ENCODE data around the gene COL23A1.

The COL23A1 gene

DNA sequence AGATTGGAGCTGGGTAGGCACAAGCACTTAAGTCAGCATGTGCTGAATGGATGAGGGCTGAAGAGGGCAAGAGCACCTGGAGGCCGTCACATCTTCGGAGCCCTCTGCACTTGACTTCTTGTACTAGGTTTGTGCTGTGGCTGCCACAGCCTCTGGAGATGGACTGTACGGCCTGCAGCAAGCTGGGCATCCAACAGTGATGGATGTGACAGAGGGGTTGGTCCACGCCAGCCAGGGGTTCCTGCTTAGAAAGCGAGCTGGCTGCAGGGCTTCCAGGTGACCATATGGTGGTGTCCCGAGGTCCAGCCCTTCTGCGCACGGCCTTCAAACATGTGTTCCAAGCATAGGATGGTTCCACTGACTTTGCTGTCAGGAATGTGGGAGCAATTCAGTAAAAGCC lies 292.4 kb downstream of the COL23A1 start:
- no peaks in the 10 kb centered on the region for H3K4me1 ChIP-seq (ENCODE audit: control insufficient read depth, insufficient read depth, low read length)
- no peaks in the 10 kb centered on the region for H3K9me3 ChIP-seq (ENCODE audit: control insufficient read depth, insufficient read depth, low read depth, low read length)
- H3K36me3 ChIP-seq (ENCODE audit: control insufficient read depth in 2 of 2, insufficient read depth in 1 of 2, low read length in 2 of 2): no peaks in the 10 kb centered on the region
- TF ChIP-seq, protein P1, sequence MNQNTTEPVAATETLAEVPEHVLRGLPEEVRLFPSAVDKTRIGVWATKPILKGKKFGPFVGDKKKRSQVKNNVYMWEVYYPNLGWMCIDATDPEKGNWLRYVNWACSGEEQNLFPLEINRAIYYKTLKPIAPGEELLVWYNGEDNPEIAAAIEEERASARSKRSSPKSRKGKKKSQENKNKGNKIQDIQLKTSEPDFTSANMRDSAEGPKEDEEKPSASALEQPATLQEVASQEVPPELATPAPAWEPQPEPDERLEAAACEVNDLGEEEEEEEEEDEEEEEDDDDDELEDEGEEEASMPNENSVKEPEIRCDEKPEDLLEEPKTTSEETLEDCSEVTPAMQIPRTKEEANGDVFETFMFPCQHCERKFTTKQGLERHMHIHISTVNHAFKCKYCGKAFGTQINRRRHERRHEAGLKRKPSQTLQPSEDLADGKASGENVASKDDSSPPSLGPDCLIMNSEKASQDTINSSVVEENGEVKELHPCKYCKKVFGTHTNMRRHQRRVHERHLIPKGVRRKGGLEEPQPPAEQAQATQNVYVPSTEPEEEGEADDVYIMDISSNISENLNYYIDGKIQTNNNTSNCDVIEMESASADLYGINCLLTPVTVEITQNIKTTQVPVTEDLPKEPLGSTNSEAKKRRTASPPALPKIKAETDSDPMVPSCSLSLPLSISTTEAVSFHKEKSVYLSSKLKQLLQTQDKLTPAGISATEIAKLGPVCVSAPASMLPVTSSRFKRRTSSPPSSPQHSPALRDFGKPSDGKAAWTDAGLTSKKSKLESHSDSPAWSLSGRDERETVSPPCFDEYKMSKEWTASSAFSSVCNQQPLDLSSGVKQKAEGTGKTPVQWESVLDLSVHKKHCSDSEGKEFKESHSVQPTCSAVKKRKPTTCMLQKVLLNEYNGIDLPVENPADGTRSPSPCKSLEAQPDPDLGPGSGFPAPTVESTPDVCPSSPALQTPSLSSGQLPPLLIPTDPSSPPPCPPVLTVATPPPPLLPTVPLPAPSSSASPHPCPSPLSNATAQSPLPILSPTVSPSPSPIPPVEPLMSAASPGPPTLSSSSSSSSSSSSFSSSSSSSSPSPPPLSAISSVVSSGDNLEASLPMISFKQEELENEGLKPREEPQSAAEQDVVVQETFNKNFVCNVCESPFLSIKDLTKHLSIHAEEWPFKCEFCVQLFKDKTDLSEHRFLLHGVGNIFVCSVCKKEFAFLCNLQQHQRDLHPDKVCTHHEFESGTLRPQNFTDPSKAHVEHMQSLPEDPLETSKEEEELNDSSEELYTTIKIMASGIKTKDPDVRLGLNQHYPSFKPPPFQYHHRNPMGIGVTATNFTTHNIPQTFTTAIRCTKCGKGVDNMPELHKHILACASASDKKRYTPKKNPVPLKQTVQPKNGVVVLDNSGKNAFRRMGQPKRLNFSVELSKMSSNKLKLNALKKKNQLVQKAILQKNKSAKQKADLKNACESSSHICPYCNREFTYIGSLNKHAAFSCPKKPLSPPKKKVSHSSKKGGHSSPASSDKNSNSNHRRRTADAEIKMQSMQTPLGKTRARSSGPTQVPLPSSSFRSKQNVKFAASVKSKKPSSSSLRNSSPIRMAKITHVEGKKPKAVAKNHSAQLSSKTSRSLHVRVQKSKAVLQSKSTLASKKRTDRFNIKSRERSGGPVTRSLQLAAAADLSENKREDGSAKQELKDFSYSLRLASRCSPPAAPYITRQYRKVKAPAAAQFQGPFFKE (tag by site-specific recombination; IDR thresholded peaks at IDR 0.05; ENCODE audit: borderline replicate concordance): no peak
- TF ChIP-seq ZNF670 (tag by site-specific recombination; IDR thresholded peaks at IDR 0.05; ENCODE audit: low read depth): no peak
- no peak overlapping the region for H3K4me3 ChIP-seq (ENCODE audit: low read depth, low read length)
- H3K27ac ChIP-seq (ENCODE audit: extremely low read depth, low read depth, low read length): no peak overlapping the region
- POLR2A ChIA-PET: no interaction called here
- CTCF ChIA-PET: interaction anchor here (1.6 kb wide), 1 partner anchor 14 kb away, joined by 4 read pairs; no protein-coding TSS in a partner anchor

- Histone ChIP-seq H3K4me1 (ENCODE audit: control insufficient read depth, insufficient read depth, low read length) (no peaks in the 10 kb centered on the region), H3K9me3 (ENCODE audit: control insufficient read depth, insufficient read depth, low read depth, low read length) (no peaks in the 10 kb centered on the region), H3K4me3 (ENCODE audit: low read depth, low read length) (no peak overlapping the region), H3K27ac (ENCODE audit: extremely low read depth, low read depth, low read length) (no peak overlapping the region), H3K36me3 (ENCODE audit: control insufficient read depth in 2 of 2, insufficient read depth in 1 of 2, low read length in 2 of 2) (no peaks in the 10 kb centered on the region)
- ChIA-PET POLR2A (no interaction called here), CTCF (interaction anchor here (0.6 to 1.2 kb wide), 2 partner anchors 15 to 110 kb away, joined by 3 to 4 read pairs; no protein-coding TSS in a partner anchor)
- no peak for TF ChIP-seq ZNF830 (tag by site-specific recombination; IDR thresholded peaks at IDR 0.05; ENCODE audit: low read depth)
- TF ChIP-seq HOXA7 (CRISPR knock-in tag; IDR thresholded peaks at IDR 0.05; ENCODE audit: borderline replicate concordance): no peak
- no peak for TF ChIP-seq ZNF626 (tag by site-specific recombination; IDR thresholded peaks at IDR 0.05)
- no peak for TF ChIP-seq ZBTB26 (tag by site-specific recombination; optimal IDR thresholded peaks at IDR 0.05)
- TF ChIP-seq ZNF366 (tag by site-specific recombination; conservative IDR thresholded peaks at IDR 0.05): no peak
- TF ChIP-seq ZNF221 (tag by site-specific recombination; IDR thresholded peaks at IDR 0.05; ENCODE audit: borderline replicate concordance): no peak
- TF ChIP-seq BCL11B (tag by site-specific recombination; IDR thresholded peaks at IDR 0.05; ENCODE audit: low read depth): no peak
- no peak for TF ChIP-seq REST (tag by site-specific recombination; IDR thresholded peaks at IDR 0.05)
- no peak for TF ChIP-seq ZNF585B (tag by site-specific recombination; IDR thresholded peaks at IDR 0.05)
- no peak for TF ChIP-seq ZSCAN23 (tag by site-specific recombination; IDR thresholded peaks at IDR 0.05)
- TF ChIP-seq, protein P2, sequence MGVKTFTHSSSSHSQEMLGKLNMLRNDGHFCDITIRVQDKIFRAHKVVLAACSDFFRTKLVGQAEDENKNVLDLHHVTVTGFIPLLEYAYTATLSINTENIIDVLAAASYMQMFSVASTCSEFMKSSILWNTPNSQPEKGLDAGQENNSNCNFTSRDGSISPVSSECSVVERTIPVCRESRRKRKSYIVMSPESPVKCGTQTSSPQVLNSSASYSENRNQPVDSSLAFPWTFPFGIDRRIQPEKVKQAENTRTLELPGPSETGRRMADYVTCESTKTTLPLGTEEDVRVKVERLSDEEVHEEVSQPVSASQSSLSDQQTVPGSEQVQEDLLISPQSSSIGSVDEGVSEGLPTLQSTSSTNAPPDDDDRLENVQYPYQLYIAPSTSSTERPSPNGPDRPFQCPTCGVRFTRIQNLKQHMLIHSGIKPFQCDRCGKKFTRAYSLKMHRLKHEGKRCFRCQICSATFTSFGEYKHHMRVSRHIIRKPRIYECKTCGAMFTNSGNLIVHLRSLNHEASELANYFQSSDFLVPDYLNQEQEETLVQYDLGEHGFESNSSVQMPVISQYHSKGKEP (tag by site-specific recombination; IDR thresholded peaks at IDR 0.05): no peak
- TF ChIP-seq ZNF416 (tag by site-specific recombination; IDR thresholded peaks at IDR 0.05): no peak
- TF ChIP-seq ZNF174 (tag by site-specific recombination; IDR thresholded peaks at IDR 0.05): no peak
- TF ChIP-seq, protein P3, sequence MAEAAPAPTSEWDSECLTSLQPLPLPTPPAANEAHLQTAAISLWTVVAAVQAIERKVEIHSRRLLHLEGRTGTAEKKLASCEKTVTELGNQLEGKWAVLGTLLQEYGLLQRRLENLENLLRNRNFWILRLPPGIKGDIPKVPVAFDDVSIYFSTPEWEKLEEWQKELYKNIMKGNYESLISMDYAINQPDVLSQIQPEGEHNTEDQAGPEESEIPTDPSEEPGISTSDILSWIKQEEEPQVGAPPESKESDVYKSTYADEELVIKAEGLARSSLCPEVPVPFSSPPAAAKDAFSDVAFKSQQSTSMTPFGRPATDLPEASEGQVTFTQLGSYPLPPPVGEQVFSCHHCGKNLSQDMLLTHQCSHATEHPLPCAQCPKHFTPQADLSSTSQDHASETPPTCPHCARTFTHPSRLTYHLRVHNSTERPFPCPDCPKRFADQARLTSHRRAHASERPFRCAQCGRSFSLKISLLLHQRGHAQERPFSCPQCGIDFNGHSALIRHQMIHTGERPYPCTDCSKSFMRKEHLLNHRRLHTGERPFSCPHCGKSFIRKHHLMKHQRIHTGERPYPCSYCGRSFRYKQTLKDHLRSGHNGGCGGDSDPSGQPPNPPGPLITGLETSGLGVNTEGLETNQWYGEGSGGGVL (tag by site-specific recombination; IDR thresholded peaks at IDR 0.05): no peak
- TF ChIP-seq ZBTB1 (tag by site-specific recombination; IDR thresholded peaks at IDR 0.05): no peak
- TF ChIP-seq ZNF37A (tag by site-specific recombination; IDR thresholded peaks at IDR 0.05): no peak
- no peak for TF ChIP-seq ZNF664 (tag by site-specific recombination; IDR thresholded peaks at IDR 0.05)
- TF ChIP-seq MYNN (tag by site-specific recombination; IDR thresholded peaks at IDR 0.05; ENCODE audit: borderline replicate concordance): no peak
These were observed 294.1 kb downstream of the COL23A1 start for GRCh38 chr5:178296066-178296465.

Measured in HEK293 (cell line).